GM18498 (cell line): Measurements from ENCODE around the gene ZFAND3.

ENCODE experiments used
- ATAC-seq: cut with Tn5 transposase; IDR thresholded peaks from one replicate; pipeline ENCODE4 v1.9.1; 2021; ENCODE audit warnings: mild to moderate bottlenecking, moderate library complexity; ENCODE audit not compliant: unreplicated experiment

Gene ZFAND3

GRCh38 chr6:38193481-38194281 is 374.2 kb downstream of the ZFAND3 start:
- no peak for ATAC-seq

GRCh38 chr6:38194282-38194572 is 374.7 kb downstream of the ZFAND3 start:
- no peak for ATAC-seq

- ATAC-seq: no peak
Observed at GRCh38 chr6:38194589-38194988, 375.1 kb downstream of the ZFAND3 start.

GRCh38 chr6:38195113-38195635 is 375.6 kb downstream of the ZFAND3 start:
- no peak for ATAC-seq

GRCh38 chr6:38198219-38198618 is 378.7 kb downstream of the ZFAND3 start:
- no peak for ATAC-seq
